ENCODE measurements around the gene DPYSL4. TPM values are rescaled to one million over a fixed set of nuclear protein-coding genes. Genes with fewer than 3 reads are reported as not detected.

The DPYSL4 gene
- total RNA-seq, 6 experiments from 2014 or later = 0.24 to 0.31 (median 0.25) TPM; not detected in 3

GRCh38 chr10:132248455-132249225, 61.9 kb downstream of the DPYSL4 start:
- TF ChIP-seq POLR2A (IDR thresholded peaks at IDR 0.05) (no peak), CTCF (IDR thresholded peaks at IDR 0.05) (no peak)
- Histone ChIP-seq H3K27ac (no peak overlapping the region), H3K36me3 (no peaks in the 10 kb centered on the region), H3K27me3 (no peaks in the 10 kb centered on the region), H3K9me3 (no peaks in the 10 kb centered on the region), H3K4me1 (no peaks in the 10 kb centered on the region), H3K4me3 (no peak overlapping the region)
- ATAC-seq (peak; percentile 9 to 71 (median 61)), DNase-seq (peak in 1 of 3 donors; percentile 47)
- intact Hi-C loops (cut with DNase I) = no loop called here
- WGBS (ENCODE audit: insufficient coverage, low coverage, low lambda C conversion rate, missing lambda C conversion rate) = 54% methylated on average over 7 of the region's 38 CpGs

- H3K4me1 ChIP-seq = no peaks in the 10 kb centered on the region
- TF ChIP-seq CTCF (IDR thresholded peaks at IDR 0.05) (no peak), POLR2A (IDR thresholded peaks at IDR 0.05) (no peak)
- H3K27ac ChIP-seq = no peak overlapping the region
- no CpG with 5 or more reads among the region's 11 CpGs for WGBS (ENCODE audit: insufficient coverage, low coverage, low lambda C conversion rate, missing lambda C conversion rate)
- no peaks in the 10 kb centered on the region for H3K36me3 ChIP-seq
- intact Hi-C loops (cut with DNase I) = no loop called here
- DNase-seq = no peak
- no peaks in the 10 kb centered on the region for H3K27me3 ChIP-seq
- ATAC-seq = peak in 1 of 4 donors; percentile 2
- no peaks in the 10 kb centered on the region for H3K9me3 ChIP-seq
- H3K4me3 ChIP-seq = no peak overlapping the region
These were observed 62.5 kb downstream of the DPYSL4 start for GRCh38 chr10:132249226-132249724.

GRCh38 chr10:132249824-132250375, 63.2 kb downstream of the DPYSL4 start:
- DNase-seq (no peak), ATAC-seq (no peak)
- TF ChIP-seq POLR2A (IDR thresholded peaks at IDR 0.05) (no peak), CTCF (IDR thresholded peaks at IDR 0.05) (no peak)
- Histone ChIP-seq H3K27me3 (no peaks in the 10 kb centered on the region), H3K36me3 (no peaks in the 10 kb centered on the region), H3K27ac (no peak overlapping the region), H3K4me1 (no peaks in the 10 kb centered on the region), H3K4me3 (no peak overlapping the region), H3K9me3 (no peaks in the 10 kb centered on the region)
- 70% methylated on average over 8 of the region's 17 CpGs for WGBS (ENCODE audit: insufficient coverage, low coverage, low lambda C conversion rate, missing lambda C conversion rate)
- intact Hi-C loops (cut with DNase I) = no loop called here

- H3K36me3 ChIP-seq = no peaks in the 10 kb centered on the region
- intact Hi-C loops (cut with DNase I) = no loop called here
- DNase-seq = no peak
- no peaks in the 10 kb centered on the region for H3K9me3 ChIP-seq
- H3K27ac ChIP-seq = no peak overlapping the region
- ATAC-seq = no peak
- no peaks in the 10 kb centered on the region for H3K4me1 ChIP-seq
- WGBS (ENCODE audit: insufficient coverage, low coverage, low lambda C conversion rate, missing lambda C conversion rate) = 72% methylated on average over 5 of the region's 30 CpGs
- TF ChIP-seq CTCF (IDR thresholded peaks at IDR 0.05) (no peak), POLR2A (IDR thresholded peaks at IDR 0.05) (no peak)
- H3K4me3 ChIP-seq = no peak overlapping the region
- no peaks in the 10 kb centered on the region for H3K27me3 ChIP-seq
These were observed 64.0 kb downstream of the DPYSL4 start for GRCh38 chr10:132250481-132251475.

Data from right lobe of liver (tissue), 6 donors.